MCF 10A (cell line): ENCODE data around the gene SERINC5. TPM values are rescaled to one million over a fixed set of nuclear protein-coding genes. Genes with fewer than 3 reads are reported as not detected.

Experiments used
- BruUV-seq: library from RNA; stranded (reverse); fragments of 400-500 nt; replicated peaks from 2 replicates; lab custom pipeline; 2021; lab: Mats Ljungman, UMichigan
- CTCF ChIA-PET: fragments of 300-600 bp; sonication (Branson Sonifier 250); formaldehyde crosslinking; extraction: SDS; loops from one replicate; lab custom pipeline; 2021; ENCODE audit warnings: antibody characterized with exemption, inconsistent platforms; lab: Yijun Ruan, JAX
- POLR2A ChIA-PET: fragments of 300-600, 350-650 bp; sonication (Branson Sonifier 250); formaldehyde crosslinking; extraction: SDS; loops from one replicate; lab custom pipeline; 2020; ENCODE audit warnings: antibody characterized with exemption, inconsistent platforms; lab: Yijun Ruan, JAX
- DNase-seq: peaks from one replicate; pipeline ENCODE4 v3.0.0-alpha.2; 2018; ENCODE audit not compliant: unreplicated experiment
- H3K27ac Mint-ChIP-seq: one replicate; pipeline ENCODE4 v1.8.0; 2022; ENCODE audit warnings: mild to moderate bottlenecking, low read depth, mixed read lengths; ENCODE audit not compliant: unreplicated experiment
- H3K27me3 Mint-ChIP-seq: one replicate; pipeline ENCODE4 v1.8.0; 2022; ENCODE audit warnings: mixed read lengths; ENCODE audit not compliant: insufficient read depth, unreplicated experiment
- H3K36me3 Mint-ChIP-seq: one replicate; pipeline ENCODE4 v1.8.0; 2022; ENCODE audit warnings: mild to moderate bottlenecking, moderate library complexity, mixed read lengths; ENCODE audit not compliant: insufficient read depth, unreplicated experiment
- H3K4me1 Mint-ChIP-seq: one replicate; pipeline ENCODE4 v1.8.0; 2022; ENCODE audit warnings: mixed read lengths; ENCODE audit not compliant: insufficient read depth, unreplicated experiment
- H3K4me3 Mint-ChIP-seq: one replicate; pipeline ENCODE4 v1.8.0; 2022; ENCODE audit warnings: mild to moderate bottlenecking, moderate library complexity, mixed read lengths; ENCODE audit not compliant: unreplicated experiment
- H3K9me3 Mint-ChIP-seq: one replicate; pipeline ENCODE4 v1.8.0; 2022; ENCODE audit warnings: mixed read lengths; ENCODE audit not compliant: unreplicated experiment
- CTCF ChIP-seq: fragments of 200-600 bp; IDR thresholded peaks from one replicate; pipeline ENCODE4 v1.8.0; 2022; ENCODE audit warnings: antibody characterized with exemption, mild to moderate bottlenecking; ENCODE audit not compliant: unreplicated experiment
- intact Hi-C: fragments of 100-400 bp; cut with micrococcal nuclease; formaldehyde crosslinking; loops from 2 replicates; pipeline ENCODE4 v1.14.1; 2022
- total RNA-seq: library from RNA; stranded (reverse); gene quantifications from 2 replicates; pipeline ENCODE4 v1.2.3, GENCODE V29; 2022

The SERINC5 gene
- total RNA-seq, 1 experiment from 2014 or later = 17.1 TPM

GRCh38 chr5:80225189-80225933, 30.5 kb downstream of the SERINC5 start:
- H3K27ac Mint-ChIP-seq = no peak overlapping the region
- no peaks in the 10 kb centered on the region for H3K27me3 Mint-ChIP-seq
- H3K4me1 Mint-ChIP-seq = peaks cover 8% of the 10 kb centered on the region
- no peak for DNase-seq
- BruUV-seq = no TSS peak
- no peak for TF ChIP-seq CTCF
- ChIA-PET POLR2A (no interaction called here), CTCF (interaction anchor here (0.7 kb wide), 1 partner anchor 256 kb away, joined by 3 read pairs; no protein-coding TSS in a partner anchor)
- peaks cover 5% of the 10 kb centered on the region for H3K36me3 Mint-ChIP-seq
- intact Hi-C loops = no loop called here
- no peak overlapping the region for H3K4me3 Mint-ChIP-seq
- no peaks in the 10 kb centered on the region for H3K9me3 Mint-ChIP-seq

GRCh38 chr5:80223561-80223960, 32.3 kb downstream of the SERINC5 start:
- Mint-ChIP-seq H3K27me3 (no peaks in the 10 kb centered on the region), H3K4me3 (no peak overlapping the region), H3K4me1 (peaks cover 5% of the 10 kb centered on the region), H3K27ac (no peak overlapping the region), H3K9me3 (no peaks in the 10 kb centered on the region), H3K36me3 (peaks cover 6% of the 10 kb centered on the region)
- DNase-seq = no peak
- CTCF ChIA-PET = no interaction called here
- intact Hi-C loops = no loop called here
- no peak for TF ChIP-seq CTCF
- POLR2A ChIA-PET = no interaction called here
- no TSS peak for BruUV-seq

- no peak for DNase-seq
- peaks cover 6% of the 10 kb centered on the region for H3K36me3 Mint-ChIP-seq
- intact Hi-C loops = no loop called here
- BruUV-seq = no TSS peak
- H3K9me3 Mint-ChIP-seq = no peaks in the 10 kb centered on the region
- H3K27me3 Mint-ChIP-seq = no peaks in the 10 kb centered on the region
- H3K4me3 Mint-ChIP-seq = no peak overlapping the region
- peaks cover 10% of the 10 kb centered on the region for H3K4me1 Mint-ChIP-seq
- no peak for TF ChIP-seq CTCF
- H3K27ac Mint-ChIP-seq = no peak overlapping the region
- POLR2A ChIA-PET = no interaction called here
- CTCF ChIA-PET = no interaction called here
Measured at GRCh38 chr5:80220245-80220897, 35.5 kb downstream of the SERINC5 start.

GRCh38 chr5:80219391-80219790, 36.5 kb downstream of the SERINC5 start:
- DNase-seq = no peak
- CTCF ChIA-PET = interaction anchor here (0.6 kb wide), 1 partner anchor 66 kb away, joined by 4 read pairs; no protein-coding TSS in a partner anchor
- peaks cover 10% of the 10 kb centered on the region for H3K4me1 Mint-ChIP-seq

More at GRCh38 chr5:80219391-80219790, 36.5 kb downstream of the SERINC5 start:
- BruUV-seq = no TSS peak
- Mint-ChIP-seq H3K36me3 (peaks cover 6% of the 10 kb centered on the region), H3K9me3 (no peaks in the 10 kb centered on the region), H3K27me3 (no peaks in the 10 kb centered on the region), H3K27ac (no peak overlapping the region), H3K4me3 (no peak overlapping the region)
- no peak for TF ChIP-seq CTCF
- POLR2A ChIA-PET = interaction anchor here (0.8 to 1.3 kb wide), 2 partner anchors 9 to 35 kb away, joined by 3 to 5 read pairs; no protein-coding TSS in a partner anchor
- intact Hi-C loops = no loop called here
